CD4-positive, alpha-beta T cell (primary cell): ENCODE measurements around the gene STX8. TPM values are rescaled to one million over a fixed set of nuclear protein-coding genes. Genes with fewer than 3 reads are reported as not detected.

ENCODE experiments used
- ATAC-seq: fragments of 200-7000 bp; cut with Tn5 transposase; one replicate; pipeline ENCODE4 v1.10.0; 2022; ENCODE audit warnings: mild to moderate bottlenecking; ENCODE audit not compliant: poor library complexity
- CTCF ChIA-PET: fragments of 350-600 bp; sonication (Branson Sonifier 250); formaldehyde crosslinking; loops from one replicate; lab custom pipeline; 2021; ENCODE audit warnings: antibody characterized with exemption, inconsistent platforms; lab: Charles Lee
- POLR2A ChIA-PET: fragments of 350-600 bp; sonication (Branson Sonifier 250); formaldehyde crosslinking; loops from one replicate; lab custom pipeline; 2021; ENCODE audit warnings: antibody characterized with exemption, inconsistent platforms; lab: Charles Lee
- DNase-seq, 14 experiments: peaks; one replicate each; pipeline ENCODE4 v3.0.0-alpha.2; 2013 to 2020; ENCODE audit warnings: mixed read lengths in 2 of 14
- H3K27ac ChIP-seq, 2 donors: one replicate each; pipeline versions ENCODE4 v1.5.1 to v1.7.0; 2013; ENCODE audit warnings: low read length in 2 of 2, low read depth in 1 of 2, mild to moderate bottlenecking in 1 of 2
- H3K27me3 ChIP-seq, 2 experiments: 1 replicate in 1 of 2; 2 replicates in 1 of 2; pipeline versions ENCODE4 v1.6.1 to v1.7.0; 2013; ENCODE audit warnings: low read length in 2 of 2, control low read depth in 1 of 2, mild to moderate bottlenecking in 1 of 2, moderate library complexity in 1 of 2; ENCODE audit not compliant: insufficient read depth in 2 of 2, control insufficient read depth in 1 of 2
- H3K36me3 ChIP-seq: one replicate; pipeline ENCODE4 v1.6.1; 2013; ENCODE audit warnings: low read length, control low read depth; ENCODE audit not compliant: insufficient read depth
- H3K4me1 ChIP-seq: one replicate; pipeline ENCODE4 v1.6.1; 2013; ENCODE audit warnings: low read length, control low read depth; ENCODE audit not compliant: insufficient read depth
- H3K4me3 ChIP-seq: one replicate; pipeline ENCODE4 v1.5.1; 2013; ENCODE audit warnings: mild to moderate bottlenecking, low read length, moderate library complexity
- H3K9me3 ChIP-seq, 2 experiments: 1 replicate in 1 of 2; 2 replicates in 1 of 2; pipeline versions ENCODE4 v1.6.1 to v1.7.0; 2013; ENCODE audit warnings: low read length in 2 of 2, mild to moderate bottlenecking in 2 of 2, control low read depth in 1 of 2, moderate library complexity in 1 of 2; ENCODE audit not compliant: control insufficient read depth in 1 of 2, insufficient read depth in 1 of 2
- H3K27ac Mint-ChIP-seq: one replicate; pipeline ENCODE4 v1.8.0; 2020; ENCODE audit warnings: mixed read lengths
- H3K27me3 Mint-ChIP-seq: one replicate; pipeline ENCODE4 v1.8.0; 2021; ENCODE audit warnings: mixed read lengths
- H3K36me3 Mint-ChIP-seq: one replicate; pipeline ENCODE4 v1.8.0; 2021; ENCODE audit warnings: low read depth, mixed read lengths
- H3K4me1 Mint-ChIP-seq: one replicate; pipeline ENCODE4 v1.8.0; 2021; ENCODE audit warnings: low read depth, mixed read lengths
- H3K4me3 Mint-ChIP-seq: one replicate; pipeline ENCODE4 v1.8.0; 2020; ENCODE audit warnings: mild to moderate bottlenecking, mixed read lengths
- H3K9me3 Mint-ChIP-seq: one replicate; pipeline ENCODE4 v1.8.0; 2020; ENCODE audit warnings: mixed read lengths
- CTCF ChIP-seq: fragments of 200-600 bp; IDR thresholded peaks from one replicate; pipeline ENCODE4 v1.8.0; 2022; ENCODE audit warnings: antibody characterized with exemption, mild to moderate bottlenecking
- intact Hi-C, 2 experiments: fragments of 100-400 bp; cut with DNase I in 1 of 2; cut with micrococcal nuclease in 1 of 2; formaldehyde crosslinking; loops; one replicate each; pipeline versions ENCODE4 v1.15.1 to v1.9.0; 2023 to 2025; cut with DNase I, micrococcal nuclease
- total RNA-seq, 174 experiments: library from RNA in 2 of 174; stranded (reverse) in 2 of 174; gene quantifications; one replicate each; pipeline ENCODE4 v1.2.3 and lab custom pipeline; 2021 to 2026

The STX8 gene
- total RNA-seq, 2 experiments from 2014 or later, result 52.2 to 63.2 TPM

GRCh38 chr17:9401434-9401833, 174.2 kb downstream of the STX8 start:
- no peaks in the 10 kb centered on the region for H3K4me1 Mint-ChIP-seq
- H3K9me3 Mint-ChIP-seq, result no peaks in the 10 kb centered on the region
- Histone ChIP-seq H3K4me1 (no peaks in the 10 kb centered on the region), H3K27ac (no peak overlapping the region), H3K4me3 (no peak overlapping the region), H3K27me3 (no peaks in the 10 kb centered on the region), H3K36me3 (no peaks in the 10 kb centered on the region), H3K9me3 (no peaks in the 10 kb centered on the region)
- no peak for DNase-seq
- CTCF ChIA-PET, result no interaction called here
- no peak overlapping the region for H3K4me3 Mint-ChIP-seq
- POLR2A ChIA-PET, result interaction anchor here (0.6 kb wide), 1 partner anchor 60 kb away, joined by 4 read pairs; no protein-coding TSS in a partner anchor
- ATAC-seq, result no peak
- no peak for TF ChIP-seq CTCF
- no peaks in the 10 kb centered on the region for H3K27me3 Mint-ChIP-seq
- H3K36me3 Mint-ChIP-seq, result peaks cover 17% of the 10 kb centered on the region
- H3K27ac Mint-ChIP-seq, result no peak overlapping the region
- intact Hi-C loops, result loop anchor here in 1 of 2 experiments (5.0 kb wide), 1 partner anchor 121 kb away; no protein-coding TSS in a partner anchor

- Histone ChIP-seq H3K9me3 (peaks cover 2 to 12% of the 10 kb centered on the region in 2 experiments), H3K4me1 (no peaks in the 10 kb centered on the region), H3K27ac (no peak overlapping the region), H3K36me3 (no peaks in the 10 kb centered on the region), H3K4me3 (no peak overlapping the region), H3K27me3 (no peaks in the 10 kb centered on the region)
- intact Hi-C loops, result no loop called here
- Mint-ChIP-seq H3K27me3 (no peaks in the 10 kb centered on the region), H3K27ac (no peak overlapping the region), H3K4me3 (no peak overlapping the region), H3K4me1 (peaks cover 8% of the 10 kb centered on the region), H3K9me3 (peaks cover 5% of the 10 kb centered on the region), H3K36me3 (peaks cover 41% of the 10 kb centered on the region)
- DNase-seq (peak in 2 of 14 experiments; percentile 43 to 62), ATAC-seq (no peak)
- CTCF ChIA-PET, result no interaction called here
- no peak for TF ChIP-seq CTCF
- POLR2A ChIA-PET, result no interaction called here
Observed at GRCh38 chr17:9389111-9389527, 186.5 kb downstream of the STX8 start.

- no peak for DNase-seq
- intact Hi-C loops, result no loop called here
- no peaks in the 10 kb centered on the region for H3K9me3 Mint-ChIP-seq
- no peak for ATAC-seq
- H3K9me3 ChIP-seq, result no peaks in the 10 kb centered on the region
- CTCF ChIA-PET, result no interaction called here
- peaks cover 20% of the 10 kb centered on the region for H3K36me3 Mint-ChIP-seq
- no peak overlapping the region for H3K4me3 ChIP-seq
- no peaks in the 10 kb centered on the region for H3K36me3 ChIP-seq
- H3K27me3 ChIP-seq, result no peaks in the 10 kb centered on the region
- no peak overlapping the region for H3K4me3 Mint-ChIP-seq
- no peak overlapping the region for H3K27ac ChIP-seq
- TF ChIP-seq CTCF, result no peak
- H3K4me1 ChIP-seq, result no peaks in the 10 kb centered on the region
- H3K27ac Mint-ChIP-seq, result no peak overlapping the region
- POLR2A ChIA-PET, result no interaction called here
- H3K4me1 Mint-ChIP-seq, result peaks cover 8% of the 10 kb centered on the region
- no peaks in the 10 kb centered on the region for H3K27me3 Mint-ChIP-seq
Observed at GRCh38 chr17:9386401-9386800, 189.2 kb downstream of the STX8 start.
